ENCODE results near the gene AAMDC.

AAMDC gene

GRCh38 chr11:77820565-77821348 lies at the start of gene AAMDC, which contains the start of gene RSF1:
TSS of gene AAMDC (plus strand) at chr11:77821144. CDS start at chr11:77842497, 21,353 bp downstream.
TSS of gene RSF1 (minus strand) at chr11:77820722. CDS start at chr11:77820714, 8 bp downstream.
- peak; percentile 97 for DNase-seq

- DNase-seq: no peak
Measured at GRCh38 chr11:77775936-77776335, 45.0 kb upstream of the AAMDC start.

GRCh38 chr11:77776455-77776854 lies 44.5 kb upstream of the AAMDC start:
- peak; percentile 71 for DNase-seq

- DNase-seq: no peak
Measured at GRCh38 chr11:77778118-77778517, 42.8 kb upstream of the AAMDC start.

- DNase-seq: no peak
Measured at GRCh38 chr11:77778549-77778948, 42.4 kb upstream of the AAMDC start.

- DNase-seq: peak; percentile 24
Measured at GRCh38 chr11:77779935-77780334, 41.0 kb upstream of the AAMDC start.

GRCh38 chr11:77783025-77783424 lies 37.9 kb upstream of the AAMDC start:
- DNase-seq: no peak

GRCh38 chr11:77784572-77784971 lies 36.4 kb upstream of the AAMDC start:
- DNase-seq: no peak

- DNase-seq: no peak
Measured at GRCh38 chr11:77789061-77789730, 31.7 kb upstream of the AAMDC start.

- peak; percentile 54 for DNase-seq
Measured at GRCh38 chr11:77789731-77790476, 31.0 kb upstream of the AAMDC start.

GRCh38 chr11:77791301-77791700 lies 29.6 kb upstream of the AAMDC start:
- no peak for DNase-seq

- no peak for DNase-seq
Measured at GRCh38 chr11:77793972-77794371, 27.0 kb upstream of the AAMDC start.

- no peak for DNase-seq
Measured at GRCh38 chr11:77799338-77799737, 21.6 kb upstream of the AAMDC start.

- peak; percentile 71 for DNase-seq
Measured at GRCh38 chr11:77800449-77800848, 20.5 kb upstream of the AAMDC start.

- DNase-seq: no peak
Measured at GRCh38 chr11:77801477-77801876, 19.5 kb upstream of the AAMDC start.

- DNase-seq: no peak
Measured at GRCh38 chr11:77806415-77806814, 14.5 kb upstream of the AAMDC start.

GRCh38 chr11:77806993-77807392 lies 14.0 kb upstream of the AAMDC start:
- DNase-seq: peak; percentile 39

GRCh38 chr11:77813256-77813655 lies 7.7 kb upstream of the AAMDC start:
- DNase-seq: no peak

- DNase-seq: no peak
Measured at GRCh38 chr11:77814848-77815247, 6.1 kb upstream of the AAMDC start.

- DNase-seq: no peak
Measured at GRCh38 chr11:77815459-77815858, 5.5 kb upstream of the AAMDC start.

- DNase-seq: peak; percentile 89
Measured at GRCh38 chr11:77819411-77819920, 1.5 kb upstream of the AAMDC start.

GRCh38 chr11:77819921-77820564 lies 901 bp upstream of the AAMDC start:
- peak; percentile 65 for DNase-seq

GRCh38 chr11:77821349-77821851 lies 456 bp downstream of the AAMDC start:
- DNase-seq: no peak
